ENCODE measurements around the gene SLX4IP.
A peak's percentile ranks its signal among the peaks of the same experiment; 100 is the strongest.
"Not testable (repeated sequence)": the region's sequence is repeated elsewhere in the genome, so short reads cannot be mapped to it uniquely, and the experiment has no call there.

Gene SLX4IP

DNA sequence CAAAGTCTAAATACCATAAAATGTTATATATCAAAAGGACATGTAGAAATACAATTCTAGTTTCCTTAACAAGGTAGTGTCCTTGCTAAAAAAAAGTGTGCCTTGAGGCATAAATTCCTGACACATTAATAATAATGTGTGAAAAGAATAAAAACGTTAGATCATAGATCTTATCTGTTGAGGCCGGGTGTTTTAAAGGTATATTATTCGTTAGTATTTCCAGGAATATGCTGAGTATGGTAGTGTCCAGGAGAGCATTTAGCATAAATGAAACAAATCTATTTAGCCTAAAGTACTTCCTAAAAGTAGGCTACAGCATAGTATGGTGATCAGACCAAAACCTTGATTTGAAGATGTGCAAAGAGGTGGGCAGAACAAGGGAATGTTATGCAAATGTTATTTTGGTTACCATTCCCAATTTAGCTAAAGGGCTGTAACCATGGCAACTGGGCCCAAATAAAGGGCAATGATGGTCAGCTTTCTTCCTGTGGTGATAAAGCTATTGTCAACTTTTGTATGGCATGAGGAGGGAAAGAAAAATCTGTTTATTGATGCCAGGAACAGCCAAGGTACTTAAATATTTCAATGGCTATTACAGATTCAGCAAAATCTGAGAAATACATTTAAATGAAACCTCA lies 20.0 kb upstream of the SLX4IP start:
- Mint-ChIP-seq H3K36me3 (peaks cover 4% of the 10 kb centered on the region), H3K27ac (no peak overlapping the region), H3K4me3 (no peak overlapping the region), H3K9me3 (ENCODE audit: low read depth) (no peaks in the 10 kb centered on the region), H3K4me1 (ENCODE audit: low read depth) (peaks cover 5% of the 10 kb centered on the region), H3K27me3 (no peaks in the 10 kb centered on the region)

DNA sequence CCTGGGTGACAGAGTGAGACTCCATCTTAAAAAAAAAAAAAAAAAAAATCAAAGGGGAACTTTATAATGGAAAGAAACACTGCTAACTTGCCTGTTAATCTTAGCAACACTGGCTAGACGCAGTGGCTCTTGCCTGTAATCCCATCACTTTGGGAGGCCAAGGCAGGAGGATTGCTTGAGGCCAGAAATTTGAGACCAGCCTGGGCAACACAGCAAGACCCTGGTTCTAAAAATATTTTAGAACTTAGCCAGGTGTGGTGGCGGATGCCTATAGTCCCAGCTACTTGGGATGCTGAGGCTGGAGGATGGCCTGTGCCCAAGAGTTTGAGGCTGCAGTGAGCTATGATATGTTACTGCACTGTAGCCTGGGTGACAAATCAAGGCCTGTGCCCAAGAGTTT lies 17.9 kb upstream of the SLX4IP start:
- not testable (repeated sequence) for H3K27me3 Mint-ChIP-seq; H3K4me1 Mint-ChIP-seq (ENCODE audit: low read depth); H3K36me3 Mint-ChIP-seq; H3K27ac Mint-ChIP-seq; H3K9me3 Mint-ChIP-seq (ENCODE audit: low read depth); H3K4me3 Mint-ChIP-seq

- Mint-ChIP-seq H3K4me1 (ENCODE audit: low read depth) (peaks cover 13% of the 10 kb centered on the region), H3K36me3 (peaks cover 10% of the 10 kb centered on the region), H3K9me3 (ENCODE audit: low read depth) (no peaks in the 10 kb centered on the region), H3K27me3 (no peaks in the 10 kb centered on the region), H3K27ac (no peak overlapping the region), H3K4me3 (no peak overlapping the region)
Measured at GRCh38 chr20:10419550-10420133, 15.5 kb upstream of the SLX4IP start.

DNA sequence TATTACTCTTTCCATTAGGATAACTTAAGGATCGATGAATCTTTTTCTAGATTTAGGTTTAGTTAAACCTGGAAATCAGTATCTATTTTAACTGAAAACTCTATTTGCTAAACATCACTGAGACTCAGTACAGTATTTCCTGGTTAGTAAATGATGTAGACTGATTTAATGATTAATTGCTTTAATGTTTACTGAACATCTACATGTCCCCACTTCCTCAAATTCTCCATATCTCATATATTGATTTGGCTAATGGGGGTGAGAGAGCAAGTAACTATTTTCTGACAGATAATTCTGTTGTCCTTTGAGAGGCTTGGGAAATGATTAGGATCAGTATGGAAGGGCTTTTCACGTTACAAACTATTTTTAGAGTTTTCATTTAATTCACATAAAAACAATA lies 11.4 kb upstream of the SLX4IP start:
- Mint-ChIP-seq H3K27ac (no peak overlapping the region), H3K9me3 (ENCODE audit: low read depth) (no peaks in the 10 kb centered on the region), H3K4me1 (ENCODE audit: low read depth) (peaks cover 20% of the 10 kb centered on the region), H3K27me3 (no peaks in the 10 kb centered on the region), H3K36me3 (peaks cover 6% of the 10 kb centered on the region), H3K4me3 (no peak overlapping the region)

DNA sequence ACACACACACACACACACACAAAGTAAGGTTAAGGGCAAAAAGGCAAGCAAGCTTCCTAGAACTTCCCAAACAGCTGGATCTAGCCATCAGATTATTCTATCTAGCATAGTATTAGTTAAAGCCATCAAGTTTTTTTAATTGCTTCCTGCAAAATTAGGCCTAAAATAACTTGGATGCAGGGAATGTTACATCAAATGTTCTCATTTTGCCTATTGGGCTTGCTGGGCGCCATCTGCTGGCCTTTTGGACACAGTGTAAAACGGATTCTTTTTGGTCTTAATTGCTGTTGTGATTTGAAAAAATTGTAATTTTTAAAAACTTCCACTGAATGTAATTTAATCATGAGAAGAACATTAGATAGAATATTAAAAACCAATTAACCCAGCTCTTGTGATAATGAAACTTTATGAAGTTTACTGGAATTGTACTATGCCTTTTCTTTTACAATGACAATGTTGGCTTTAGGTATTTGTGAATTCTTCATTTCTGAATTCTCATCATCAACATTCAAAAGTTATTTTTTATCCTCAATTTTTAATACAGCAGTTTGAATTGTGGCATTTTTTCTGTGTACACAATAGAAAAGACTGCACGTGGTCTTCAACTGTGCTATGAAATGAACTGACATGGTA lies 7.9 kb upstream of the SLX4IP start:
- Mint-ChIP-seq H3K36me3 (peaks cover 2% of the 10 kb centered on the region), H3K27ac (no peak overlapping the region), H3K4me3 (no peak overlapping the region), H3K4me1 (ENCODE audit: low read depth) (peaks cover 50% of the 10 kb centered on the region), H3K9me3 (ENCODE audit: low read depth) (no peaks in the 10 kb centered on the region), H3K27me3 (no peaks in the 10 kb centered on the region)

DNA sequence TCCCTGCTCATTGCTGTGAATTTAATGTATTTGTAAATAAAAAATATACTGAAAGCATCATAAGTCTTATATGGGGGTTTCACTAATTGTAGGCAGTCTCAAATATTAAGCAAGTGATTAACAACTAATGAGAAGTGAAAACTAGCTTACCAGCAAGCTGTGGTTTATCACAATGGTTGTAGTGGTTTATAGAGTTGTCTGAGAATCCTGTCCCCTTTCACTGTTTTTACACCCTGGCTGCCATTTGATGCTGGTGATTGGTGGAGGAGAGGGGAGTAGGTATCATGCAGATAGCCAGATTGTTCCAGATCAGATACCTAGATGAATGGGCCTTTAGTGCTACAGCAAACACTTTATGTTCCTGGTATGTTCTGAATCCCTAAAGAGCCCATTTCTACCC lies 7.1 kb upstream of the SLX4IP start:
- H3K27me3 Mint-ChIP-seq = no peaks in the 10 kb centered on the region

GRCh38 chr20:10429443-10429981 lies 5.6 kb upstream of the SLX4IP start:
- Mint-ChIP-seq H3K4me3 (no peak overlapping the region), H3K4me1 (ENCODE audit: low read depth) (peaks cover 53% of the 10 kb centered on the region), H3K27ac (peak overlapping the region; percentile 58), H3K27me3 (no peaks in the 10 kb centered on the region), H3K9me3 (ENCODE audit: low read depth) (no peaks in the 10 kb centered on the region), H3K36me3 (no peaks in the 10 kb centered on the region)

More for the DNA sequence above, 7.1 kb upstream of the SLX4IP start:
- Mint-ChIP-seq H3K36me3 (peaks cover 2% of the 10 kb centered on the region), H3K9me3 (ENCODE audit: low read depth) (no peaks in the 10 kb centered on the region), H3K4me3 (no peak overlapping the region), H3K27ac (no peak overlapping the region), H3K4me1 (ENCODE audit: low read depth) (peaks cover 54% of the 10 kb centered on the region)

- peak overlapping the region; percentile 58 for H3K27ac Mint-ChIP-seq
- no peak overlapping the region for H3K4me3 Mint-ChIP-seq
- no peaks in the 10 kb centered on the region for H3K36me3 Mint-ChIP-seq
- no peaks in the 10 kb centered on the region for H3K27me3 Mint-ChIP-seq
- H3K4me1 Mint-ChIP-seq (ENCODE audit: low read depth) = peaks cover 54% of the 10 kb centered on the region
- no peaks in the 10 kb centered on the region for H3K9me3 Mint-ChIP-seq (ENCODE audit: low read depth)
Measured at GRCh38 chr20:10430000-10430466, 5.1 kb upstream of the SLX4IP start.

GRCh38 chr20:10430704-10431103 lies 4.4 kb upstream of the SLX4IP start:
- no peak overlapping the region for H3K4me3 Mint-ChIP-seq
- no peaks in the 10 kb centered on the region for H3K9me3 Mint-ChIP-seq (ENCODE audit: low read depth)
- no peaks in the 10 kb centered on the region for H3K27me3 Mint-ChIP-seq
- peaks cover 60% of the 10 kb centered on the region for H3K4me1 Mint-ChIP-seq (ENCODE audit: low read depth)
- peak overlapping the region; percentile 22 for H3K27ac Mint-ChIP-seq
- H3K36me3 Mint-ChIP-seq = no peaks in the 10 kb centered on the region

DNA sequence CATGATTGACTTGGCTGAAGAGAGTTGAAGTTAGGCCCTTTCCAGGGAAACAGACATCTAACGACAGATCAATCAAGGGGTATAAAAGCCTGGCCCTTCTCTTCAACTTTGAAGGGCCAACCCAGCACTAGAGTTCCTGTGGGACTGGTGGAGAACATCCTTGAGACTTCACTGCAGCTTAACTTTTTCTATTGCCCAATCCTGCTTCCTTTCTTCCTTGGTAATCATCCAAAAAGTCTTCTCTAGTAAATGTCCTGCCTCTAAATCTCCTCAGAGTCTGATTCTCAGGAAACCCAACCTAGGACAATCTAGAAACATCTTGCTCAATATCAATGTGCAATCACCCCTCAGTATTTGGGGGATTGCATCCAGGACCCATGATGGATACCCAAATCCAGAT lies 3.0 kb upstream of the SLX4IP start:
- Mint-ChIP-seq H3K4me1 (ENCODE audit: low read depth) (peaks cover 63% of the 10 kb centered on the region), H3K4me3 (peak overlapping the region; percentile 53), H3K27ac (peak overlapping the region; percentile 12), H3K27me3 (no peaks in the 10 kb centered on the region), H3K9me3 (ENCODE audit: low read depth) (no peaks in the 10 kb centered on the region), H3K36me3 (no peaks in the 10 kb centered on the region)

GRCh38 chr20:10433014-10433622 lies 2.0 kb upstream of the SLX4IP start:
- H3K36me3 Mint-ChIP-seq = no peaks in the 10 kb centered on the region
- H3K9me3 Mint-ChIP-seq (ENCODE audit: low read depth) = no peaks in the 10 kb centered on the region
- H3K4me1 Mint-ChIP-seq (ENCODE audit: low read depth) = peaks cover 59% of the 10 kb centered on the region
- H3K27me3 Mint-ChIP-seq = no peaks in the 10 kb centered on the region
- peak overlapping the region; percentile 98 for H3K27ac Mint-ChIP-seq
- H3K4me3 Mint-ChIP-seq = peak overlapping the region; percentile 96

- Mint-ChIP-seq H3K36me3 (no peaks in the 10 kb centered on the region), H3K9me3 (ENCODE audit: low read depth) (no peaks in the 10 kb centered on the region), H3K4me3 (peak within 1 kb of the TSS; percentile 96), H3K27ac (peak within 1 kb of the TSS; percentile 98), H3K4me1 (ENCODE audit: low read depth) (peaks cover 58% of the 10 kb centered on the region), H3K27me3 (no peaks in the 10 kb centered on the region)
Measured at GRCh38 chr20:10433623-10434466, 1.3 kb upstream of the SLX4IP start, which contains the start of gene MKKS. TSS of gene MKKS (minus strand) at chr20:10434222. CDS start at chr20:10413514, 20,708 bp downstream.

- peak overlapping the region; percentile 96 for H3K4me3 Mint-ChIP-seq
- peak overlapping the region; percentile 98 for H3K27ac Mint-ChIP-seq
- no peaks in the 10 kb centered on the region for H3K27me3 Mint-ChIP-seq
- peaks cover 52% of the 10 kb centered on the region for H3K4me1 Mint-ChIP-seq (ENCODE audit: low read depth)
- H3K36me3 Mint-ChIP-seq = no peaks in the 10 kb centered on the region
- no peaks in the 10 kb centered on the region for H3K9me3 Mint-ChIP-seq (ENCODE audit: low read depth)
Measured at GRCh38 chr20:10434467-10434831, 656 bp upstream of the SLX4IP start.

DNA sequence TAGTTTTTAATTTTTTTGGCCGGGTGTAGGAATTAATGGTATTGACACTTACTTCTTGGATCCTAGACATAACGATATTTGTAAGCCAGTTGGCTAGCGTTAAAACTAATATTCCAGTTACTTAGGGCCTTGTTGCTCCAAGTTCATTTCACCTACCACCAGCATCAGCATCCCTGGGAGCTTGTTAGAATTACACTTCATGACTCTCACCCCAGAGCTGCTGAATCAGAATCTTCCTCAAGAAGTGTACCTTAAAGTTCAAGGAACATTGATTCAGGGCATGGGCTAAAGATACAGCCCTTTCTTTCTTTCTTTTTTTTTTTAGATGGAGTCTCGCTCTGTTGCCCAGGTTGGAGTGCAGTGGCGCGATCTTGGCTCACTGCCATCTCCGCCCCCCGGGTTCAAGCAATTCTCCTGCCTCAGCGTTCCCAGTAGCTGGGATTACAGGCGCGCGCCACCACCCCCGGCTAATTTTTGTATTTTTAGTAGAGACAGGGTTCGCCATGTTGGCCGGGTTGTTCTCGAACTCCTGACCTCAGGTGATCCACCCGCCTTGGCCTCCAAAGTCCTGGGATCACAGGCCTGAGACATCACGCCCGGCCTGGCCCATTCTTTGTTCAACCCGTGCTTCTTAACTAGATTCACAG lies 1.1 kb downstream of the SLX4IP start:
- H3K4me3 Mint-ChIP-seq = peak overlapping the region; percentile 96
- no peaks in the 10 kb centered on the region for H3K27me3 Mint-ChIP-seq
- H3K9me3 Mint-ChIP-seq (ENCODE audit: low read depth) = no peaks in the 10 kb centered on the region
- H3K36me3 Mint-ChIP-seq = no peaks in the 10 kb centered on the region
- peak overlapping the region; percentile 98 for H3K27ac Mint-ChIP-seq
- H3K4me1 Mint-ChIP-seq (ENCODE audit: low read depth) = peaks cover 39% of the 10 kb centered on the region
